GDM1 (cell line): ENCODE measurements around the gene PSIP1.
"Not testable (repeated sequence)": the region's sequence is repeated elsewhere in the genome, so short reads cannot be mapped to it uniquely, and the experiment has no call there.

Experiments used
- DNase-seq: peaks from one replicate; lab custom pipeline; 2025; lab: John Stamatoyannopoulos, UW

Gene PSIP1

GRCh38 chr9:15501803-15502202 is 9.0 kb downstream of the PSIP1 start:
- no peak for DNase-seq

GRCh38 chr9:15501179-15501578 is 9.6 kb downstream of the PSIP1 start:
- DNase-seq = no peak

- DNase-seq = no peak
These were observed 11.6 kb downstream of the PSIP1 start for GRCh38 chr9:15499139-15499538.

GRCh38 chr9:15498246-15498995 is 12.3 kb downstream of the PSIP1 start:
- DNase-seq = no peak

GRCh38 chr9:15492485-15493150 is 18.2 kb downstream of the PSIP1 start:
- no peak for DNase-seq

- no peak for DNase-seq
These were observed 18.8 kb downstream of the PSIP1 start for GRCh38 chr9:15491950-15492349.

GRCh38 chr9:15485836-15486666 is 24.7 kb downstream of the PSIP1 start:
- no peak for DNase-seq

GRCh38 chr9:15484802-15485201 is 26.0 kb downstream of the PSIP1 start:
- DNase-seq = no peak

GRCh38 chr9:15482146-15482545 is 28.6 kb downstream of the PSIP1 start:
- no peak for DNase-seq

- no peak for DNase-seq
These were observed 30.7 kb downstream of the PSIP1 start for GRCh38 chr9:15480028-15480427.

- no peak for DNase-seq
These were observed 34.7 kb downstream of the PSIP1 start for GRCh38 chr9:15475923-15476536.

GRCh38 chr9:15469862-15470261 is 40.9 kb downstream of the PSIP1 start:
- DNase-seq = no peak

- no peak for DNase-seq
These were observed 41.4 kb downstream of the PSIP1 start for GRCh38 chr9:15469406-15469805.

- no peak for DNase-seq
These were observed 42.6 kb downstream of the PSIP1 start for GRCh38 chr9:15468145-15468544.

- no peak for DNase-seq
These were observed 49.2 kb downstream of the PSIP1 start for GRCh38 chr9:15461601-15462000.

GRCh38 chr9:15461056-15461455 is 49.7 kb downstream of the PSIP1 start:
- no peak for DNase-seq

- DNase-seq = no peak
These were observed 56.8 kb downstream of the PSIP1 start for GRCh38 chr9:15453956-15454355.

- no peak for DNase-seq
These were observed 66.6 kb downstream of the PSIP1 start for GRCh38 chr9:15444141-15444540.

GRCh38 chr9:15442264-15442663 is 68.5 kb downstream of the PSIP1 start:
- DNase-seq = not testable (repeated sequence)

- DNase-seq = not testable (repeated sequence)
These were observed 68.9 kb downstream of the PSIP1 start for GRCh38 chr9:15441841-15442240.

GRCh38 chr9:15438891-15439290 is 71.9 kb downstream of the PSIP1 start:
- no peak for DNase-seq

GRCh38 chr9:15433661-15434060 is 77.1 kb downstream of the PSIP1 start:
- DNase-seq = no peak
